GM19023 (cell line): ENCODE data around the gene LMF2.
A peak's percentile ranks its signal among the peaks of the same experiment; 100 is the strongest.
"Not testable (repeated sequence)": the region's sequence is repeated elsewhere in the genome, so short reads cannot be mapped to it uniquely, and the experiment has no call there.

Experiments used
- ATAC-seq: cut with Tn5 transposase; IDR thresholded peaks from one replicate; pipeline ENCODE4 v1.9.1; 2021; ENCODE audit warnings: mild to moderate bottlenecking, moderate library complexity; ENCODE audit not compliant: unreplicated experiment

The LMF2 gene

GRCh38 chr22:50536226-50536625 is 28.7 kb upstream of the LMF2 start:
- ATAC-seq = no peak

DNA sequence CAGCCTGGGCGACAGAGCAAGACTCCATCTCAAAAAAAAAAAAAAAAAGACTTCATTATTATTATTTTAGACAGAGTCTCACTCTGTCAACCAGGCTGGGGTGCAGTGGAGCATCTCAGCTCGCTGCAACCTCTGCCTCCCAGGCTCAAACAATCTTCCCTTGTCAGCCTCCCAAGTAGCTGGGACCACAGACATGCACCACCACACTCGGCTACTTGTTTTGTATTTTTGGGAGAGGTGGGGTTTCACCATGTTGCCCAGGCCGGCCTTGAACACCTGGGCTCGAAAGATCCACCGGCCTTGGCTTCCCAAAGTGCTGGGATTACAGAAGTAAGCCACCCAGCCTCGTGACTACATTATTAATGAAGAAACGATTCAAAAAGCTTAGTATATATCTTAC is 27.6 kb upstream of the LMF2 start:
- no peak for ATAC-seq

GRCh38 chr22:50533856-50534711 is 26.6 kb upstream of the LMF2 start:
- not testable (repeated sequence) for ATAC-seq

DNA sequence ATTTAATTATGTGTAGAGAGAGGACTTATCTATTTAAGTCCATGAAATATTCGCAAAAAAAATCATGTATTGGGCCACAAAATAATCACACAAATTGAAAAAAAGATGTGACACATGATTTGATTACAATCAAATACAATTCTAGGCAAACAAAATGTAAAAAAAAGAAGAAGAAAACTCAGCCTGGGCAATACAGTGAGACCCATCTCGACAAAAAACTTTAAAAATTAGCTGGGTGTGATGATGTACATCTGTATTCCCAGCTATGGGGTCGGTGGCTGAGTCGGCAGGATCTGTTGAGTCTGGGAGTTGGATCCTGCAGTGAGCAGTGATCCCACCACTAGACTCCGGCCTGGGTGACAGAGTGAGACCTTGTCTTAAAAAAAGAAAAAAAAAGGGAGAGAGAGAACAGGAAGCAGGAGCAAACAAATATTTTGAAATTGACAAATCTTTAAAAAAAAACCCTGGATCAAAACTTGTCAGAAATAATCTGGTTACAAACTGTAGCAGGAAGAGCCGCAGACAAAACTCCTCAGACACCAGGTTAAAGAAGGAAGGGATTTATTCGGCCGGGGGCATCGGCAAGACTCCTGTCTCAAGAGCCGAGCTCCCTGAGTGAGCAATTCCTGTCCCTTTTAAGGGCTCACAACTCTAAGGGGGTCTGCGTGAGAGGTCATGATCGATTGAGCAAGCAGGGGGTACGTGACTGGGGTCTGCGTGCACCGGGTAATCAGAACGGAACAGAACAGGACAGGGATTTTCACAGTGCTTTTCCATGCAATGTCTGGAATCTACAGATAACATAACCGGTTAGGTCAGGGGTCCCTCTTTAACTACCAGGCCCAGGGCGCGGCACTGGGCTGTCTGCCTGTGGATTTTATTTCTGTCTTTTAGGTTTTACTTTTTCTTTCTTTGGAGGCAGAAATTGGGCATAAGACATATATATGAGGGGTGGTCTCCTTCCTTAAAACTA is 25.6 kb upstream of the LMF2 start:
- no peak for ATAC-seq

- ATAC-seq = no peak
Measured at GRCh38 chr22:50531962-50532674, 24.6 kb upstream of the LMF2 start.

DNA sequence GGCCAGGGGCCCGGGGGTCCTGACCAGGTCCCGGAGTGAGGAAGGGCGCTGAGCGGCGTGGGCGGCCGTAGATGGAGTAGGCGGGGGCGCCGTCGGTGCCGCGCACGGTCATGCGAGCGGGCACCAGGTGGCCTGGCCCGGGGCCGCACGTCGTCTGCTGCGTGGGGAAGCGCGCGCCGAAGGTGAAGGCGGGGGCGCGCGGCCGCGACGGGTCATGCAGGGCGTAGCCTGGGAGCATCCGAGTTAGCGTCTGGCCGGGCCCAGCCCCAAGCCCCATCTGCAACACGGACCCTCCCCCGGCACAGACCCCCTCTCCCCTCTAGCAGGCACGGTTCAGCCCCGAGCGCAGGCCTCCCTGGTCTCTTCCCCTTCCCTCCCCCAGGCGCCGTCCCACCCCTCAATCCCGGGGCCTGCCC is 24.1 kb upstream of the LMF2 start:
- ATAC-seq = peak; percentile 31

GRCh38 chr22:50530877-50531545 is 23.5 kb upstream of the LMF2 start:
- ATAC-seq = no peak

DNA sequence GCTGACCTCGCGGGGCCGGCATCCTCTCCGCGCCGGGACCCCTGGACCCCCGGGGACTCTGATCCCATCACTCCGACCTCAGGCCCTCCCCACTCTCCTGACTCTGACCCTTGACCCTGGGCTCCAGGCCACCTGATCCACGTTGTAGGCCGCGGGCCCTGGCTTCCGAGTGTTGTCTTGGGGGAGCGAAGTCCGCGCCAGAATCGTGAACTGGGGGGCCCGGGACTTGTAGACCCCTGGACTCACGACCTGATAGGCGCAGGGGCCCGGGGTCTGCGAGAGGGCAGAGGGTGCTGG is 23.0 kb upstream of the LMF2 start:
- ATAC-seq = no peak

DNA sequence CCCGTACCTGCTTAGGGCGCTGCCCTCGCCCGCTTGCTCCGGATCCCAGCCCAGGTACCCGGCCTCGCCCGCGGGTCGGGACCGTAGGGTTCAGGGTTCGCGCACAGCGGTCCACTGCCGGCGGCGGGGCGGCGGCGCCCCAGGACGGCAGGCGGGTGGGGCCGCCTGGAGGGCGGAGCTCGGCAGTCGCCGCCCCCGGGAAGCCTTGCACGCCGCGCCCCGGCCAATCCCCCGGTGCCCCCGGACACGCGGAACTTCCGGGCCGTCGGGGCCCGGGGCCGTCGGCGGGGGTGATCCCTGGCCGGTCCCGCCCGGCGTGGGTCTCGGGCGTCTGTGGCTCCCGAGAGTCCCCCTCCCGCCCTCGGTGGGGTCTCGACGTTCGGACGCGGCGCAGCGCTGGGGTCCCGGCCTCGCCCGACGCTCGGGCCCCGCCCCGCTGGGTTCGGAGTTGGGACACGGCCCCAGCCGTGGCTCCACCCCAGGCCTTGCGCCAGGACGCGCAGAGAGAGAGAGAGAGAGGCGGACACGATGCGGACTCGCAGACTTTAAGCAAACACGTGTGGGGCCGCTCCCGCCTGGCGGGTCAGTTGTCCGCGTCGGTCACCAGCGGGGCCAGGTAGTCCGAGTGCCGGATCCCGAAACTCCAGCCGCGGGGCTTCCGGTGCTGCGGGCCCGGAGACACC is 22.5 kb upstream of the LMF2 start, which contains the start of gene TYMP:
Gene TYMP (minus strand): TSS at position 116 of the 683 bp plus-strand sequence. CDS start 303 bp downstream, outside the sequence.
- ATAC-seq = peak; percentile 25

- no peak for ATAC-seq
Measured at GRCh38 chr22:50529416-50529896, 22.0 kb upstream of the LMF2 start.

GRCh38 chr22:50528682-50529415 is 21.3 kb upstream of the LMF2 start:
- no peak for ATAC-seq

DNA sequence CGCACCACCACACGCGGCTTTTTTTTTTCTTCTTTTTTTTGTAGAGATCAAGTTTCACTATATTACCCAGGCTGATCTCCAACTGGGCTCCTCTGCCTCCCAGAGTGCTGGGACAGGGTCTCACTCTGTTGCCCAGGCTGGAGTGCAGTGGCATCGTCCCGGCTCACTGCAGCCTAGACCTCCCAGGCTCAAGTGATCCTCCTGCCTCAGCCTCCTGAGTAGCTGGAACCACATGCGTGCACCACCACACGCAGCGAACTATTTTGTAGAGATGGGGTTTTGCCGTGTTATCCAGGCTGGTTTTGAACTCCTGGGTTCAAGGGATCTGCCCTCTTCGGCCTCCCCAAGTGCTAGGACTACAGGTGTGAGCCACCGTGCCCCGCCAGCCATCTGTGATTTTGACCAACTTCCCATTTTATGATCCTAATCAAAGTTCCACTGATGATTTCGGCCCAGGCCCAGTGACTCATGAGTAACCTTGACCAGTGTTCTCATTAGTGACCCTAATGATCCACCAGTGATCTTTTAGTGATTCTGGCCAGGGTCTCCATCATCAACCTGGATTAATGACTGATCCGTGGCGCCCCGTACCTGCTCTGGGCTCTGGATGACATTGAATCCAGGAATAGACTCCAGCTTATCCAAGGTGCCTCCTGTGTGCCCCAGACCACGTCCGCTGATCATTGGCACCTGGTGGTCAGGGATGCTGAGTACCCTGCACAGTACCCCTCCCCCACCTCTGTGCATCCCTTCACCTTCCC is 20.6 kb upstream of the LMF2 start:
- ATAC-seq = no peak

- ATAC-seq = no peak
Measured at GRCh38 chr22:50526834-50527801, 19.6 kb upstream of the LMF2 start.

DNA sequence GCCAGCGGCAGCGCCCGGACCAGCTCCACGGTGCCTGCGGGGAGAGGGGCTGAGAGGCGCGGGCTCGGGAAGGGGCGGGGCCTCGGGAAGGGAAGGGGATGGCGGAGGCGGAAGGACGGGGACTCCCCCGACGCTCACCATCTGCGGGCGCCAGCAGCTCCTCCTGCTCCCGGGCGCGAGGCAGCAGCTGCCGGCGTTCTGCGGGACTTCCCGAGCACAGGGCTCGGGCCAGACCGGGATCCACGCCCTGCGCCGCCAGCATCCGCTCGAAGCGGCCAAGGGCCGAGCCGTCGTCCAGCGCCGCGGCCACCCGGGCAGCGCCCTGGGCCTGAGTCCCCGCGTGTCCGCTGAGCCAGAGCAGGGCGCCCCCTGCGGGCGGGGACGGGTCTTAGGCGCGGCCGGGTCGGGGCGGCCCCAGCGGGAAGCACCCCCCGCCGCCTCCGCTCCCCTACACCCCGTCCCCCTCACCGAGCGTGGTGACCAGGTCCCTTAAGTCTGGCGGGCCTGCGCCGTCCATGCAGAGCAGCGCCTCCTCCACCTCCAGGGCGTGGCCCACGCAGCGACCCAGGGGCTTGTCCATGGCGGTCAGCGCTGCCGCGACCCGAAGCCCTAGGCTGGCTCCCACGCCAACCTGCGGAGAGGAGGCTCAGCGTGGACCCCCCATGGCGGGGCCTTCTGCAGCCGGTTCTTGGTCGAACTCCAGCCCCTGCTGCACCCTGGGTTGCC is 18.8 kb upstream of the LMF2 start:
- peak; percentile 27 for ATAC-seq

- ATAC-seq = peak; percentile 15
Measured at GRCh38 chr22:50525858-50526107, 18.3 kb upstream of the LMF2 start.

DNA sequence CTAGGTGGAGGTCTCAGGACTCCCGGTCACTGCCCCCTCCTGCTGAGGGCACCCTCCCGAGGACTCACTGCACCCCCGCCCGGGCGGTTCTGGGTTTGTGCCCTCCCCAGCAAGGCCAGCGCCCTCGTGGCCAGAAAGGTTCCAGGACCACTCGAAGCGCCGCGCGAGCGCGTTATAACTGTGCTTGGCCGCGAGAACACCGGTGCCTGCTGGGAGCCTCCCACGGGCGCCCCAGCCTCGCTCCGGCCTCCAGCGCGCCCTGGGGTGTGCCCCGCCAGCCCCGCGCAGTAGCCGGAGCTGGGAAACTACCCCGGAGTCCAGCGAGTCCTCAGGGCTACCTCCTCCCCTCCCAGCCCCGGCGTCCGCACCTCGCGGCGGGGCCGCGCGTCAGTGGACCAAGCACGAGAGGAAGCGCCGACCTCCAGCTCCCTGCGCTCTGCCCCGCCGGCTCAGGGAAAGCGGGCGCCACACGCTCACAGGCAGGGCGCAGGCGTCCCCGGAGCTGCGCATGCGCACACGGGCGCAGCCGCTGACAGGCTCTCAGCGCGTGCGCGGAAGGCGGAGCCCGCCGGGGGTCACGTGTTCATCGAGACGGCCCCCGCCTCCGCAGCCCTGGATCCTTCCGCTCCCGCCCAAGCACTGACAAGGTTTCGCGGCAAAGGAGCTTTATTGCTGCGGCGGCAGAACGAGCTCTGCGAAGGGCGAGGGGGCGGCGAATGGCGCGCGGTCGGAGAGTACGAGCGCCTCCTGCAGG is 17.8 kb upstream of the LMF2 start, which contains the start of gene SCO2:
Gene SCO2 (minus strand): TSS at position 495 of the 754 bp plus-strand sequence. CDS start 1,187 bp downstream, outside the sequence.
- ATAC-seq = peak; percentile 36
